HG03439 (cell line): ENCODE data around the gene UBE2E1.
"Not testable (repeated sequence)": the region's sequence is repeated elsewhere in the genome, so short reads cannot be mapped to it uniquely, and the experiment has no call there.

Experiments
- ATAC-seq: cut with Tn5 transposase; IDR thresholded peaks from one replicate; pipeline ENCODE4 v1.9.1; 2021; ENCODE audit warnings: mild to moderate bottlenecking, moderate library complexity; ENCODE audit not compliant: unreplicated experiment

UBE2E1 gene

GRCh38 chr3:23875113-23875725 is 69.5 kb downstream of the UBE2E1 start:
- ATAC-seq = no peak

- ATAC-seq = no peak
Observed at GRCh38 chr3:23876923-23877322, 71.2 kb downstream of the UBE2E1 start.

GRCh38 chr3:23877329-23877980 is 71.7 kb downstream of the UBE2E1 start:
- ATAC-seq = no peak

- ATAC-seq = no peak
Observed at GRCh38 chr3:23879485-23879884, 73.7 kb downstream of the UBE2E1 start.

GRCh38 chr3:23880703-23881339 is 75.1 kb downstream of the UBE2E1 start:
- ATAC-seq = no peak

GRCh38 chr3:23881993-23882392 is 76.2 kb downstream of the UBE2E1 start:
- ATAC-seq = not testable (repeated sequence)

GRCh38 chr3:23882487-23882918 is 76.7 kb downstream of the UBE2E1 start:
- no peak for ATAC-seq

GRCh38 chr3:23884481-23884880 is 78.7 kb downstream of the UBE2E1 start:
- ATAC-seq = no peak

- ATAC-seq = no peak
Observed at GRCh38 chr3:23885210-23885609, 79.5 kb downstream of the UBE2E1 start.

GRCh38 chr3:23886311-23886710 is 80.6 kb downstream of the UBE2E1 start:
- no peak for ATAC-seq

- no peak for ATAC-seq
Observed at GRCh38 chr3:23888617-23889228, 83.0 kb downstream of the UBE2E1 start.

GRCh38 chr3:23889386-23889785 is 83.6 kb downstream of the UBE2E1 start:
- ATAC-seq = no peak

GRCh38 chr3:23889950-23890349 is 84.2 kb downstream of the UBE2E1 start:
- no peak for ATAC-seq

GRCh38 chr3:23894254-23895061 is 88.7 kb downstream of the UBE2E1 start:
- ATAC-seq = no peak

GRCh38 chr3:23895181-23895580 is 89.4 kb downstream of the UBE2E1 start:
- no peak for ATAC-seq

GRCh38 chr3:23900744-23901143 is 95.0 kb downstream of the UBE2E1 start:
- ATAC-seq = no peak

GRCh38 chr3:23904545-23904944 is 98.8 kb downstream of the UBE2E1 start:
- no peak for ATAC-seq

GRCh38 chr3:23909341-23909740 is 103.6 kb downstream of the UBE2E1 start:
- no peak for ATAC-seq

- ATAC-seq = no peak
Observed at GRCh38 chr3:23911397-23911796, 105.6 kb downstream of the UBE2E1 start.

- not testable (repeated sequence) for ATAC-seq
Observed at GRCh38 chr3:23912335-23912734, 106.6 kb downstream of the UBE2E1 start.

- no peak for ATAC-seq
Observed at GRCh38 chr3:23913182-23913581, 107.4 kb downstream of the UBE2E1 start.
